ENCODE measurements around the gene CARS2.
"Not testable (repeated sequence)": the region's sequence is repeated elsewhere in the genome, so short reads cannot be mapped to it uniquely, and the experiment has no call there.

Gene CARS2

GRCh38 chr13:110734561-110734960, 28.6 kb upstream of the CARS2 start:
- no peak overlapping the region for H3K27ac Mint-ChIP-seq
- H3K9me3 Mint-ChIP-seq, result peaks cover 17% of the 10 kb centered on the region

GRCh38 chr13:110731072-110731471, 25.2 kb upstream of the CARS2 start:
- Mint-ChIP-seq H3K4me1 (no peaks in the 10 kb centered on the region), H3K9me3 (no peaks in the 10 kb centered on the region), H3K27me3 (ENCODE audit: low read depth) (no peaks in the 10 kb centered on the region), H3K27ac (no peak overlapping the region), H3K4me3 (no peak overlapping the region), H3K36me3 (ENCODE audit: low read depth) (peaks cover 4% of the 10 kb centered on the region)
- TF ChIP-seq, protein P1, sequence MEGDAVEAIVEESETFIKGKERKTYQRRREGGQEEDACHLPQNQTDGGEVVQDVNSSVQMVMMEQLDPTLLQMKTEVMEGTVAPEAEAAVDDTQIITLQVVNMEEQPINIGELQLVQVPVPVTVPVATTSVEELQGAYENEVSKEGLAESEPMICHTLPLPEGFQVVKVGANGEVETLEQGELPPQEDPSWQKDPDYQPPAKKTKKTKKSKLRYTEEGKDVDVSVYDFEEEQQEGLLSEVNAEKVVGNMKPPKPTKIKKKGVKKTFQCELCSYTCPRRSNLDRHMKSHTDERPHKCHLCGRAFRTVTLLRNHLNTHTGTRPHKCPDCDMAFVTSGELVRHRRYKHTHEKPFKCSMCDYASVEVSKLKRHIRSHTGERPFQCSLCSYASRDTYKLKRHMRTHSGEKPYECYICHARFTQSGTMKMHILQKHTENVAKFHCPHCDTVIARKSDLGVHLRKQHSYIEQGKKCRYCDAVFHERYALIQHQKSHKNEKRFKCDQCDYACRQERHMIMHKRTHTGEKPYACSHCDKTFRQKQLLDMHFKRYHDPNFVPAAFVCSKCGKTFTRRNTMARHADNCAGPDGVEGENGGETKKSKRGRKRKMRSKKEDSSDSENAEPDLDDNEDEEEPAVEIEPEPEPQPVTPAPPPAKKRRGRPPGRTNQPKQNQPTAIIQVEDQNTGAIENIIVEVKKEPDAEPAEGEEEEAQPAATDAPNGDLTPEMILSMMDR (IDR thresholded peaks at IDR 0.05; ENCODE audit: unreplicated experiment in 3 of 3), result no peak

More at GRCh38 chr13:110734561-110734960, 28.6 kb upstream of the CARS2 start:
- peaks cover 9% of the 10 kb centered on the region for H3K36me3 Mint-ChIP-seq (ENCODE audit: low read depth)
- no peaks in the 10 kb centered on the region for H3K4me1 Mint-ChIP-seq
- TF ChIP-seq, protein P1 (IDR thresholded peaks at IDR 0.05; ENCODE audit: unreplicated experiment in 3 of 3), result no peak
- no peaks in the 10 kb centered on the region for H3K27me3 Mint-ChIP-seq (ENCODE audit: low read depth)
- H3K4me3 Mint-ChIP-seq, result no peak overlapping the region

GRCh38 chr13:110726726-110727125, 20.8 kb upstream of the CARS2 start:
- H3K4me3 Mint-ChIP-seq, result no peak overlapping the region
- TF ChIP-seq, protein P1 (IDR thresholded peaks at IDR 0.05; ENCODE audit: unreplicated experiment in 3 of 3), result no peak
- H3K4me1 Mint-ChIP-seq, result no peaks in the 10 kb centered on the region
- no peaks in the 10 kb centered on the region for H3K27me3 Mint-ChIP-seq (ENCODE audit: low read depth)
- no peak overlapping the region for H3K27ac Mint-ChIP-seq
- no peaks in the 10 kb centered on the region for H3K9me3 Mint-ChIP-seq
- peaks cover 10% of the 10 kb centered on the region for H3K36me3 Mint-ChIP-seq (ENCODE audit: low read depth)

DNA sequence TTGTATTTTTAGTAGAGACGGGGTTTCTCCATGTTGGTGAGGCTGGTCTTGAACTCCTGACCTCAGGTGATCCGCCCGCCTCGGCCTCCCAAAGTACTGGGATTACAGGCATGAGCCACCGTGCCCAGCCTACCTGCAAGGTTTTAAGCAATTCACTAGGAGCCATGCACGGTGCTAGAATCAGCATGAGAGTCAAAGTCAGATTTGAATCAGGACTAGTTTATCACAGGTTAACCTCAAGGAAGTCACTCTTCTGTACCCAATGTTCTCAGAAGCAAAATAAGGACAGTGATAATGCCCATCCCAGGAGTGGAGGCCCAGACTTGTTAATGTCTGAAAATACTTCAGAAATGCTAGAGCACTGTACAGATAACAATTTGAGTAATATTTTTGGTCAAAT, 20.2 kb upstream of the CARS2 start:
- H3K4me1 Mint-ChIP-seq; H3K9me3 Mint-ChIP-seq; H3K36me3 Mint-ChIP-seq (ENCODE audit: low read depth); H3K27me3 Mint-ChIP-seq (ENCODE audit: low read depth); H3K4me3 Mint-ChIP-seq; H3K27ac Mint-ChIP-seq: not testable (repeated sequence)

DNA sequence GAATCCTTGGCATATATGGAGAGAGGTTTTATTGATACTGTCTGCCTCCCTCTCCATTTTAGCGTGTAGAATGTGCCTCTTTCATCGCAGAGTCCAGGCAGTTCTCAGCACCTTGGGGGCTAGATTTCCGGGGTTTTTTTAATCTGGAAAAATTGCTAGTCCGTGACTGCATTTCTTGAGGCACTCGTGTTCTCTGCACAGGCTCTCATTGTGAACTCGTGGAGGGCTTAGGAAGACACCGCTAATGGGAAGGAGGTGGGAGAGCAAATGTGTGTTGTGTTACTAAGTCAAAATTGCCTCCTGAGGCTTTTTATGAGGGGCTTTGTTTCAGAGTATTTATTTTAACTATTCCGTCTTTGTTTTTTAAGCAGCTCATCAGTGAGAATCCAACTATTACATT, 17.7 kb upstream of the CARS2 start:
- H3K27me3 Mint-ChIP-seq (ENCODE audit: low read depth), result no peaks in the 10 kb centered on the region
- peaks cover 23% of the 10 kb centered on the region for H3K36me3 Mint-ChIP-seq (ENCODE audit: low read depth)
- no peak overlapping the region for H3K4me3 Mint-ChIP-seq
- H3K27ac Mint-ChIP-seq, result peak overlapping the region in 2 of 3 experiments; percentile 32 to 73
- H3K4me1 Mint-ChIP-seq, result no peaks in the 10 kb centered on the region
- TF ChIP-seq, protein P1 (IDR thresholded peaks at IDR 0.05; ENCODE audit: unreplicated experiment in 3 of 3), result no peak
- H3K9me3 Mint-ChIP-seq, result no peaks in the 10 kb centered on the region

DNA sequence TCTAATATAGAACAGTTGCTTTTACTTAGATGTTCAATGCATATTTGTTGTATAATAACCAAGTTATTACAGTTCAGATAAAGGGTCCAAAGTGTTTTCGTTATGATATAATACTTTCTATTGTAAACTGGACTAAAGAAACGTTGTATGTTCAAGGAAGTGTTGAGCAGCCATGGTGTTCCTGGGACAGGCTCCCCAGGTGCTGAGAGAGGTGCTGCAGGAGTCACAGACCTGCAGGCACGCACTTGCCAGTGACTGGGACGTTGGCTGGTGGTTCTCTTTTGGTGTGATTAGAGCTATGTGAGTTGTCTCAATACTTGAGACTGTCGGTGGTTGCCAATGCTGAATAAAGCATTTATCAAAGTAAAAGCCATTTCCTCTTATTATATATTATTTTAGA, 17.1 kb upstream of the CARS2 start:
- H3K4me3 Mint-ChIP-seq, result no peak overlapping the region
- peaks cover 2% of the 10 kb centered on the region for H3K4me1 Mint-ChIP-seq
- TF ChIP-seq, protein P1 (IDR thresholded peaks at IDR 0.05; ENCODE audit: unreplicated experiment in 3 of 3), result no peak
- H3K9me3 Mint-ChIP-seq, result no peaks in the 10 kb centered on the region
- H3K27me3 Mint-ChIP-seq (ENCODE audit: low read depth), result no peaks in the 10 kb centered on the region
- no peak overlapping the region for H3K27ac Mint-ChIP-seq
- peaks cover 23% of the 10 kb centered on the region for H3K36me3 Mint-ChIP-seq (ENCODE audit: low read depth)

All from nephron (organoid).